AML-193 (cell line): Measurements from ENCODE around the gene LRRC4C.
"Not testable (repeated sequence)": the region's sequence is repeated elsewhere in the genome, so short reads cannot be mapped to it uniquely, and the experiment has no call there.

ENCODE experiments used
- DNase-seq, 2 experiments: peaks; one replicate each; lab custom pipeline; 2025; lab: John Stamatoyannopoulos, UW

Gene LRRC4C

DNA sequence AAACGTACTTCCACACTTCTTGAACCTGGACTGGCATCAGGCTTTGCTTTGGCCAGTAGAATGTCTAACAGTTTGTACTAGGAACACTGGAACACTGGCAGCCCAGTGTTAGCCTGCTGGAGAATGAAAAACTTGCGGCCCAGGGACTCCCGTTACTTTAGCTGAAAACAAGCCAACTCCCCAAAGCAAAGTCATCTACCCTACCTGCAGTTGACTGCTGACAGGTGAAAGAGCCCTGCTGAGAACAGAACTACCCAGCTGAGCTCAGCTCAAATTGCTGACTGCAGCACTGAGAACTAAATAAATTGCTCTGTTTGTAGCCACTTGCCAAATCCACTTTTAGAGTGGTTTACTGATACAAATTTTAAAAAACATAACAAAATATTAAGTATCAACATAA, 342.5 kb downstream of the LRRC4C start:
- DNase-seq: no peak

DNA sequence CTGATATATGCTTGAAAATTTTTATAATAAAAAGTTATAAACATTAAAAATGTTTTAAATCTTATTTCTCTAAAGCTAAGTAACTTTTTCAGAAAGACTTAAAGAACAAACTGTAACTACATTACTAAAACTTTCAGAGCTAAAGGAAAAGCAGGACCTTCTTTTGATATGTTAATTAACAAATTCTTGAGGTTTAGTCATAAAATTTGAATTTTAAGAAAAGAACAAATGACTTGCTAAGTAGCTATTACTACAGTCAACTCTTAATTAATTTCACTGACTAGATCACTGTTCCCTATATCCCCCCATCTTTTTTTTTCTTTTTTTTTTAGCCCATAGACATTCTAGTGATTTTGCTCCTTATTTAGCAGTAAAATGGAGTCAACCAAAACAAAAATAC, 344.4 kb downstream of the LRRC4C start:
- no peak for DNase-seq

DNA sequence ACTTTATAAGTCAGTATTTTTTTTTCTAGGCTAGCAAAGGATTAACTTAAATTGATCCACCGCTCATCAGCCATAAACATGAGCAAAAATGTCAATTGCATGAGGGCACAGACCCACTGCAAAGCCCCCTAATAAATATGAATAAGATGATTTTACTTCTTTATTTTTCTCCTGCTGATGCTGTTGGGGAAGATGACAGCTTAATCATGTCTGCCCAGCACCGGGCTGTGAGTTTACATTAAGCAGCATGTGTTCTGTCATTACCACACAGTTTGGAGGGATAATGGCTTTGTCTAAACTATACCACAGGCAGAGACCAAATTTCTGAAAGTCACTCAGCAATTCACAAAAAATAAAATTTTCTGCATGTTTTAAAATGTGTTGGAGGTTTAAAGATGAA, 346.3 kb downstream of the LRRC4C start:
- DNase-seq: no peak

DNA sequence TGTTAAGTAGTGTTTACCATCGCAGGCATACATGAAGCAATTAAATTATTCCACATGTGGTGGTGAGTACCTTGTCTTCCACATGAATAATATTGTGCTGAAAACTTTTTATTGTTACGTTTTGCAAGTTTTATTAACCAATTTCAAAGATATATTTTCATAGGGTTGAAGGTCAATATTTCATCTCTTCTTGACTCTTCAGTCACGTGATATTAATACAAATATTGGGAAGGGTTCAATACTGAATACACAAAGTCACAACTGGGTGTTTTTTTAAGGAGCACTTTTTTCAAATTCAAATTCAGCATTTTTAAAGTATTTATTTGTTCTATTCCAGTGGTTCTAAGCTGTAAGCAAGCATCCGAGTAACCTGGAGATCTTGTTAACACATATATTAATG, 348.9 kb downstream of the LRRC4C start:
- DNase-seq: no peak

DNA sequence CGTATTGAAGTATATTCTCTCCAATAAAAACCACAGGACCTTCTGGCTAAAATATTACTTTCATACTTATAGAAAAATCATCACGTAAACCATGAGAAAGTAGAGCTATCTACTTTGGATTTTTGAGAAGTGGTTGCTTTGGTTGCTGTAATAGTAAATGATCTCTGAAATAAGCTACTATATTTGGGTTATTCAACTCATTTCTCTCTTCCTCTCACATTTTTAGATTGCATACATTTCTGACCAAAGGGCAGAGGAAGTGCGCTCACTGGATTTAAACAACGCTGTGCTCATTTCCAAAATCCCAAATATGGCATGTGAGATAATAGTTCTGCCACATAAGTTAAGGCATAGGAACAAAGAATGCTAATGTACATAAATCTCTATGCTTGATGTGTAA, 357.0 kb downstream of the LRRC4C start:
- no peak for DNase-seq

DNA sequence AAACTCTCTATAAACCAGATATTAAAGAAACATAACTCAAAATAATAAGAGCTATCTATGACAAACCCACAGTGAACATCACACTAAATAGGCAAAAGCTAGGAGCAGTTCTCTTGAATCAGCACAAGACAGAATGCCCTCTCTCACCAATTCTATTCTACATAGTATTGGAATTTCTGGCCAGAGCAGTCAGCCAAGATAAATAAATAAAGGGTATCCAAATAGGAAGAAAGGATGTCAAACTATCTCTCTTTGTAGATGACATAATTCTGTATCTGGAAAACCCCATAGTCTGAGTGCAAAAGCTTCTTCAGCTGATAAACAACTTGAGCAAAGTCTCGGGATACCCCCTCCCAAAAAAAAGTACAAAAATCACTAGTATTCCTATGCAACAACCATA, 359.8 kb downstream of the LRRC4C start:
- no peak for DNase-seq

DNA sequence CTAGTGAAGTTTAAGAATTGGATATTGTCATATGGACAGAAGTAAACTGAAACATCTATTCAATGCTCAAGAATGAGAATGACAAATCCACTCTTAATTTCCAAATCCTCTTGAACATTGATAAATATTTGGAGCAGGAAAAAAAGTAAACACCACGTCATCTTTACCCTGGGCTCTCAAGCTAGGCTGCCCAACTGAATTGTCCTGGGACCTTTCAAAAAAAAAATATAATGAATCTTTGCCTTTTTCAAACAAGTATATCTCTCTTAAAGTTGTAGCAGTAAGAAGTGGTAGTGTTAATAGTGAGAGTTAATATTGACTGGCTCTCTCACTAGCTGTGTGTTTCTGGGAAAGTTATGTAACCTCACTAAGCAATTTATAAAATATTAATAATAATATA, 374.3 kb downstream of the LRRC4C start:
- no peak for DNase-seq

DNA sequence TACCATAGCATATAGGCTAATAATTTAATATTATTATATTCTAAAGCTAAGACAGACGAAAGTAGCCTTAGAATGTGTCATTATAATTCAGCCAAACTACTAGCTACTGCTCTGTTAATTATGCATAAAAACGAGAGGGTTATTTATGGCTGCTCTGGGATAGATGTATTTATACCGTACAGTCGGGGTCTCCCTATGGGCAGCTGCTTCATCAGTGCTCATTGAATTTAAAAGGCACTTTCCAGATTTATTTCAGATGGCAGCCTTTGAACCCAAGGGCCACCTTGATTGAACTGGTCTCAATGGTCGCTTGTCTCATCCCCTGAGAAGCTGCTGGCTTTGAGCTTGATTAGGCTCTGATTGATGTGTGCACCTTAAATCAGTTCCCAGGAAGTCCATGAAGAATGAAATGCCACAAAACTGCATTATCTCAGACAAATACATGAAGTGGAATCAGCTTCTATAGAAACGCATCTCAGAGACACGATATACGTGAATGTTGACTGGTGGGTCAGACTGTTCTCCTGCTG, 377.6 kb downstream of the LRRC4C start:
- no peak for DNase-seq

DNA sequence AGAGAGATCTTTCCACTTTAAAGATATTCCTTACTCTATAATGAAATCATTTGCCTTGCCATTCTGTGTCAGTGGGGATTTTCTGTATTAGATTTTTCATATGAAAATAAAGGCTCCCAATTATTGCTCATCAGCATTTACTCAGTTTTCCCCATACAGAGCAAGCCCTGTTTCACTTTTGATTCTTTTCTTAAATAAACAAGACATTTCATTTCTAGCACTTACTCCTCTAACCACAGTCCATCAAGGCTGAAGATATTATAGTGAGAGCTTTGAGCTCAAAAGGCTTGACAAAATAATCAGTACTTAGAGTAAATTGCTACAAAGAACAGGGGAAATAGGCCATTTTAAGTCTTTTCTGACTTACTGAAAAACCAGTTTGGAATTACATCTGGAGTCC, 385.1 kb downstream of the LRRC4C start:
- DNase-seq: no peak

DNA sequence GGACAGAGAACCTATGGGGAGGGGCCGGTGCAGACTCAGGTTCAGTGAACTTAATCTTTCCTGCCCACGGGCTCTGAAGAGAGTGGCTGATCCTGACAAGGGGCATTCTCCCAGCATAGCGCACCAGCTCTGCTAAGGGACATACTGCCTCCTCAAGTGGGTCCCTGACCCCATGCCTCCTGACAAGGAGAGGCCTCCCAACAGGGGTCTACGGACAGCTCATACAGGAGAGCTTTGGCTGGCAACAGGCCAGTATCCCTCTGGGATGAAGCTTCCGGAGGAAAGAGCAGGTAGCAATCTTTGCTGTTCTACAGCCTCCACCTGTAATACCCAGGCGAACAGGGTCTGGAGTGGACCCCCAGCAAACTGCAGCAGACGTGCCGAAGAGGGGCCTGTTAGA, 394.0 kb downstream of the LRRC4C start:
- no peak for DNase-seq

DNA sequence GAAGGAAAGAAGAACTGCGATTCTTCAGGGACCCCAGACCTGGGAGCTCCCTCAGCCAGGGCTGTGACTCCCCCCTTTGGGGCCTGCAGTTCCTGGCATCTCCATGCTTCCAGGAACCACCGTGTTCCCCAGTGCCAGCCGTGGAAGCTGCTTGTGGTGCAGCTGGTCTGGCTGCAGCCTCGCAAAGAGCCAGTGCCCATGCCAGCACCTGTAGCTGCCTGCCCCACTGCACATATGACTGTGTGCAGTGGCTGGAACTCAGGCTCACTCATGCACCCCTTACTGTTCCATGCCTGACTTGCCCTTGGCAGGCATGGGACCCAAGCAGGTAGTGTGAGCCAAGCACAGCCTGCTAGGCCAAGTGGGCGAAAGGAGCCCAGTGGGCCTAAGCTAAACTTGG, 401.3 kb downstream of the LRRC4C start:
- DNase-seq: no peak

DNA sequence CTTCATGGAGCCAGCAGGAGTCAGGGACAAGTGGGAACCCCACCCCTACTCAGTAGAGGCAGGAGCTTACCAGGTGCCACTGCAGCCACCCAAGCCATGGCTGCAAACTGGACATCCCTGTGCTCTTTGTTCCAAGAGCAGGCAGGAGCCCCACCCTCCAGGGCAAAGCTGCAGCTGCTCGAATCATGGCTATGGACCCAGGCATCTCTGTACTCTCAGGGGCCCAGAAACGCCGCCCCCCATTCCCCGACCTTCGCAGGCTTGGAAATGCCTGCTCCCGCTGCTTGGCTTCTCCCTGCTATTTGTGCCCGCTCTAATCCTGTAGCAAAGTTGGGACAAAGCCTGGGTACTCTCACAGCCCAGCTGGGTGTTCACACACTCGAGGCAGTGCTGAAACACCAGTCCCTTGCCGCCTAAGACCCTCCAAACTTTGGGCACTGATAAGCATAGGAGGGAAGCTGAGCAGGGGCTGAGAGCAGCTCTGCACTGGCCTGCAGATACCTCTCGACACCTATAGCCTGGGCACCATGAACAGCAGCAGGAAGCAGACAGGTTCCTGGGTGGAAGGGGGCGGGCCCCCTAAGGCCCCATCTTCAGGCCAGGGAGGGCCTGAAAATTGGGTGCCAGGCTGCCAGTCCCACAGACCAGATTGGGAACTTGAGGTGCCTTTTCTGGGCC, 402.4 kb downstream of the LRRC4C start:
- DNase-seq: no peak

DNA sequence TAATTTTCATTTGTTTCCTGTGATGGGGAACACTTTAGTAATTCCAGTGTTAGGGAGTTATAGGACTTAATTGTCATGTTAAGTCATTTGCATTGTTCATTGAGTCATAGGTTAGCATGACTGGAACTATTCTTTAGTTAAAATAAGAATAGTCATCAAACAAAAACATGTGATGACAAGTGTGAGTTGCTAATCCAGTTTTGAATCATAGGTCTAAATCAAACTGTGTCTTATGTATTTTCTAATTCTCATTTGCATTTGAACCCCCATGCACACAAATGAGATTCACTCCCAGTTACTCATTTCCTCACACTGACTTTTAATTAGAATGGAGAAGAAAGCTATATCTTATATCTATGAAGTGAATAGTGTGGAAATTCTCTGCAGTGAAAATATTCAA, 405.6 kb downstream of the LRRC4C start:
- DNase-seq: no peak

DNA sequence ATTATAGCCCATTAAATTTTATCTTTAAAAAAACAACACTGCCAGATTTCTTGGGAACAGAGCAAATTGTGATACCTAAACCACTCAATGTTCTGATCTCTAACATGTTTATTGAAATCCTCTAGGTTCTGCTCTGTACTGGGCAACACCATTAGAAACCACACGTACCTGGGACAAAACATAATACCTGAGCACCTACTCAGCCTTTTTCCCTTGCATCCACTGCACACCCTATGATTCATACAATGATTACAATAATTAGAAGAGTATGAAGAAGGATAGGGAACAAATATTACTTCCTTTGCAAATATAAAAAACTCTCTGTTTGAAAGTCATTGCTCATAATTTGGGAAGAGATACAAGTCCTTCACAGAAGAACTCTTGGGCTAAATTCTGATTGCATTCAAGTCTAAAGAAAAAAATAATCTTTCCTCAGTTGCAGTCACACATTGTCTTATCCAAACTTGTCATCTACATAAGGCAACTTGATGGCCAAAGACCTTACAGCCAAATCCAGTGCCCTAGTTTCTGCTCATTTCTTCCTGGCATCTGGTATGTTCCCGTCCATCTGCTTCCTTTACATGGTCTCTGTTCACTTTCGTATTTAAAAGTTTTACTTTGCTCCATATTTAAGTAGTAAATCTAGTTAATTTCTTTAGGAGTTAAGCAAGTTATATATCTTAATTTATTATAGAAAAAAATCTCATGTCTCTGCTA, 407.4 kb downstream of the LRRC4C start:
- no peak for DNase-seq

DNA sequence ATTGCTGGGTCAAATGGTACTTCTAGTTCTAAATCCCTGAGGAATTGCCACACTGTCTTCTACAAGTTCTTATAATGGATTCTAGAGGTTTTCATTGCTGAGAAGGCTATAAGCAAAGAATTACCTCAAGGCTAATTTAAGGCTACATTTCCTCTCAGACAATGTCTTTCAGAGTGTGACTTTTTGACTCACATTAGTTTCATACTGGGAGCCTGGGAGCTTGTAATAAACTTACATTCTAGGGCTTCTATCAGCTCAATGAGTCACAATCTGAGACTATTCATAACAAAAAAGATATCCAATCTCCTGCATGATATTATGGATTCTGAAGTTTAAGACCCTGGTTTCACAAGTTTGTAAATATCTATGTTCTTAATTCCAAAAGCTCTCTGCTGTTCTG, 408.7 kb downstream of the LRRC4C start:
- no peak for DNase-seq

DNA sequence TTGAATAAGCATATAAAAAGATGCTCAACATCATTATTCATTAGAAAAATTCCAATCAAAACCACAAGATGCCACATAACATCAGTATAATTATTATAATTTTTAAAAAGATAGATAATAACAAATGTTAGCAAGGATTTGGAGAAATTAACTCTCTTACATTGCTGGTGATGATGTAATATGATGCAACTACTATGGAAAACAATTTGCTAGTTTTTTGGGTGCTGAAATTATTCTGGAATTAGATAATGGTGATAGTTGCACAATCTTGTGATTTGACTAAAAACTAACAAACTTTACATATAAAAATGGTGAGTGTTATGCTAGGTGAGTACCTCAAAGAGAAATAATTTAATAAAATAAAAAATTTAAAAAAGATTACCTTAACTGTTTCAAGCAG, 412.2 kb downstream of the LRRC4C start:
- DNase-seq: no peak

DNA sequence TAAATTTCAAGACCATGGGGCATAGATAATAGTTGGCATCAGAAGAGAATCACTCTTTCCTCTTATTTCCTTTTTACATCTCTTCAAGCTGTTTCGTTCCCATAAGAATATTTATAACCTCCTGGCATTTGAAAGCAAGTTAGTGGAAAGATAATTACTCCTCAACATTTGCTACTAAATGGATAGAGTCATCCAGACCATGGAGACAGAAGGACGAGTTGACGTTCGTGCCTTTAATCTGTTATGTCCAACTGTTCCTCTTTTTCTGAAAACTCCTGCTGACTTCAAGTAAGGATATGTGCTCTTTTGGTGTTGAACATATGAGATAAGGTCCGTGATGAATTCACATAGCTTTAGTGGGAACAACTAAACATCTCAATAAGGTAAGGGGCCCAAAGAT, 414.2 kb downstream of the LRRC4C start:
- no peak for DNase-seq

DNA sequence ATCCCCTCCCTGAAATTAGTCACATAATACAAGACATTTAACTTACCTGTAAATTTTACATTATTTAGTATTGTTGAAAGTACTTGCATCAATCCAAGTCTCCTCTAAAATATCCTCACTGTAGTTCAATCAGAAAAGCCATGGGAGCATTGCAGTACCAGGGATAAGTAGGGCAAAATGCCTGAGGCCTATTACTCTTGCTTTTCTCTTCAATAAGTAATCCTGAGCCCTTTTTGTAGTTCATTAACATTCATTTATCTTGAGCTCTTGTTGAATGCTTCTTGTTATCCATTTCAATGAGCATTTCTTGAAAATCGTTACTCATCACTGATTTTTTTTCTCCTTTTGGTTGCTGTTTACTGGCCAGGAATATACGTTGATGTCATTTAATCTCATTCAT, 414.7 kb downstream of the LRRC4C start:
- DNase-seq: no peak

DNA sequence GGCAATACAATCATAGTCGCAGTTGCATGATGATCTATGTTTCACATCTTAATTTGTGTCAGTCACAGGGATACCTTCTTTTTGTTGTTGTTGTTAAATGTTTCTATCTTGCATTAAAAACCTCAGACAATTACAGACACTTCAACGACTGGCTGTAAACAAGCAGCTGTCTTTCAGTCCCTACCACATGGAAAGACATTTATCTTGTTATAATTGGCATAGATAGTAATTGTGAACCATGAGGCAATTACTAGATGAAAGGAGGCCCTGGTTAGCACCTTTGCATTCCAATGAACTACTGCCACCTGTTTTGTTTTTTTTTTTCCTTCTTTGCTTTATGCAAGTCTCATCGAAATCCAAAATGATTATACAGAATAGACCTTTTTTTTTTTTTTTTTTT, 416.8 kb downstream of the LRRC4C start:
- no peak for DNase-seq

DNA sequence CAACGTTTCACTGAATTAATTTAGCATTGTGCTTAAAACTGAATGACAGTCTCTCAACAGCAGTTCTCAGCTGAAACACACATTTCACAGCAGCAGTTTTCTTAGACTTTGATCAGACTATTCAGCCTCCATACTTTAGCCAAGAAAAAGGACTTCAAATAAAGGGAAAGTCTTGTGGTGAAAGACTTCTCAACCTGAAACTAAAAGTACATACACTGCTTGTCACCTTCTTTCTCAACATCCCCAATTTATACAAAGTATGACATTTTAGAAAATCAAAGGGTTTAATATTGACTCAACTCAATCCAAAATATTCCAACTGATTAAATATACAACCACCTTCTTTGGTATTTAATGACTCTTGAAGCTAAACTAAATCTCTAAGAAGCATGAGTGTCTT, 419.0 kb downstream of the LRRC4C start:
- DNase-seq: no peak

DNA sequence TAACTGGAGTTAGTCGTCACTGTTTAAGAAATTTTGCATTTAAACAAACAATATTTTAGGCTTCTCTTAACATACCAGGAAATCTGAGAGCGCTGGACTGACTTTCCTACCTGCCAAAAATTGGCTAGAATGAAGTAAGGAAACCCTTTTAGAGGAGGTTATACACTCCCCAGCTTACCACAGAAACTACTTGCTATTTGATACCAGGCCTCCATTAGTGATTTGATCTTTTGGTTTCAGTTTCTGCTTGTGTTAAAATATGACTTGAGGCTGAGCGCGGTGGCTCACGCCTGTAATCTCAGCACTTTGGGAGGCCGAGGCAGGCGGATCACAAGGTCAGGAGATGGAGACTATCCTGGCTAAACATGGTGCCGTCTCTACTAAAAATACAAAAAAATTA, 419.9 kb downstream of the LRRC4C start:
- no peak for DNase-seq

DNA sequence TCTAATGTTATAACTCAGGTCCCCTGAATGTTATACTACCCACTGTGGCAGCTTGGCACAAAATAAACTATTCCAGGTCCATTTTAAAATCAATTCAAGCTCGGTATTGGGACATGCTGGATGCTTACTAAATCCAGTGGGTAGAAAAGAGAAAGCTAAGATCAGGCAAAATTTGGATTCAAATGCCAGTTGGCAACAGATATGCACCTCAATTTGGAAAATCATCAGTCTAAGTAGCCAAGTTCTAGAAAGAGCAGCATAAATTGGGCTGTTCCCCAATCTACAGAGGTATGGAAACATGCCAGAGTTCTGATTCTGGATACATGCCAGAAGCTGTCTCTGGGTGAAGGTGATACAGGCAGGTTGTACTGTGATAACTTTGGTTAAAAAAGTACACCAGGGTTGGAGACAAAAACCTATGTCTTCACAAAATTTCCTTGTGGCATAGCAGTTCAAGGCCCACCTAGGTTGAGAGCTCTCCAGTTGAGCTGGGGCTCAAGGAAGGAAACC, 427.8 kb downstream of the LRRC4C start:
- DNase-seq: no peak

DNA sequence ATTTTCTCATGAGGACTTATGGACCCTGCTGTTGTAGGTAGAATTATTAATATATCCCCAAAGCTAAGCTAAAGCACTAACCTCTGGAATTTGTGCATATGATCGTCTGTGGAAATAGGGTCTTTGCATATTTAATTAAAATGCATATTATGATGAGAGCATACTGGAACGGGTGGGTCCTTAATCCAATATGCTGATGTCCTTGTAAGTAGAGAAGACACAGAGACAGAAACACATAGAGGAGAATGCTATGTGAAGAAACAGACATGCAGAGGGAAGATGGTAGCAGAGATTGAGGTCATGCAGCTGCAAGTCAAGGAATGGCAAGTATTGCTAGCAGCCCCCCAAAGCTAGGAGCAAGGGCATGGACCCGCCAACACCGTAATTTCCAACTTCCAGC, 439.2 kb downstream of the LRRC4C start:
- no peak for DNase-seq

DNA sequence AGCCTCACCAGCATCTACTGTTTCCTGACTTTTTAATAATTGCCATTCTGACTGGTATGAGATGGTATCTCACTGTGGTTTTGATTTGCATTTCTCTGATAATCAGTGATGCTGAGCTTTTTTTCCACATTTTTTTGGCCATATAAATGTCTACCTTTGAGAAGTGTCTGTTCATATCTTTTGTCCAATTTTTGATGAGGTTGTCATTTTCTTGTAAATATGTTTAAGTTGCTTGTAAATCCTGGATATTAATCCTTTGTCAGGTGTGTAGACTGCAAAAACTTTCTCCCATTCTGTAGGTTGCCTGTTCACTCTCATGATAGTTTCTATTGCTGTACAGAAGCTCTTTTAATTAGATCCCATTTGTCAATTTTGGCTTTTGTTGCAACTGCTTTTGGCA, 439.8 kb downstream of the LRRC4C start:
- DNase-seq: not testable (repeated sequence)
